SKM-1 (cell line): Measurements from ENCODE around the gene NXPH4.

ENCODE experiments used
- DNase-seq: peaks from one replicate; lab custom pipeline; 2025; ENCODE audit not compliant: unreplicated experiment; lab: John Stamatoyannopoulos, UW

NXPH4 gene

DNA sequence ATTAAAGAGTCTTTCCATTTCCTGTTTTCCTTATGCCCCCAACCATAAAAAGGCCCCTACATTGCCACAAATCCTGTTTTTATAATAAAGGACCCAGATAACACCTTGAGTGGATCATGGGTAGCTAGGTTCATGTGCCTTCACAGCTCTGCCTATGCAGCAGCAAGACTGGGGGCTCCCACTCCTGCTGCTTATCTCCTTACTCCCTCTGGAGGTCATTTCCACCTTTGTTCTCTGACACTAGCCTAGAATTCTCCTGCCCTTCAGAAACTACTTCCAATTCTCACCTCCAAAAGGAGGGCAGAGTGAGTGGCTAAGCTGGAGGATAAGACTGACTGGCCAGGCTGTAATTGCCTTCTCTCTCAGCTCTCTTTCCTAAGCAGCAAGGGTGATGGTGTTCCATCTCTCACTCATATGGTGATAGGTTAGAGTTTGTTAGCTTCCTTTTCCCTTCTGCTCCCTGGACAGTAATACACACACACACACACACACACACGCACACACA, 54.4 kb downstream of the NXPH4 start:
- no peak for DNase-seq

DNA sequence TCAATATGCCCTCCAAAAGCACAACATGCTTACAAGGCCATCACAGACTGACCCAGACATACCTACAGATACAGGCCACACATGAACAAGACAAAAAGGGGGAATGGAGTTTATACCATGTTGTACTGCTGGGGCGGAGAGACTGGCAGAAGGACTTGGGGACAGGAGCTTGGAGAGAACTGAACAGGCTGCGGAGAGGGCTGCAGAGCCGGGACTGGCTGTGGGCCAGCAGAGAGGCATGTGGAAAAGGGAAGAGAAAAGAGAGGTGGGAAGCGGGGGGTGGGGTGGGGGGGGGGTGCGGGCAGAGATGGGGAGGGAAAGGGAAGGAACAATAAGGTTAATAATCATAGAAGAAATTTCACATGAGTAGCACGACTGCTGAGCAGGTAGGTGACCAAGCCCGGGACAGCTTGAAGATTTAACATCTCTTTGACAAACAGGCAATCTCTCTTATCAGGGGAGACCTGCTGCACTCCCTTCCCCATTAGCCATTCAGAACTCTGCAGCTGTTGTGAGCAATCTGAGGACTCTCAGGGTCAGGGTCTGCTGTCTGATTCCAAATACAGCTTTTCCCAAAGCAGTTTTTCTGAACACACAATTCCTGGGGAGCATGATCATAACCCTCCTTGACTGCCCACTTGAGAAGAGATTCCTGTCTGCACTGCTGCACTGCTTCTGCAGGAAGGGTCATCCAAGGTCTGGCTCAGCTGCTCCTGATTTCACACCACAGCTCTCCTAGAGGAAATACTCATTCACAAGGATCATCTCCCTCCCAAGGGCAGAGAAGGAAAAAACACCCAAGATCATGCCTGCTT, 56.0 kb downstream of the NXPH4 start:
- DNase-seq = no peak

DNA sequence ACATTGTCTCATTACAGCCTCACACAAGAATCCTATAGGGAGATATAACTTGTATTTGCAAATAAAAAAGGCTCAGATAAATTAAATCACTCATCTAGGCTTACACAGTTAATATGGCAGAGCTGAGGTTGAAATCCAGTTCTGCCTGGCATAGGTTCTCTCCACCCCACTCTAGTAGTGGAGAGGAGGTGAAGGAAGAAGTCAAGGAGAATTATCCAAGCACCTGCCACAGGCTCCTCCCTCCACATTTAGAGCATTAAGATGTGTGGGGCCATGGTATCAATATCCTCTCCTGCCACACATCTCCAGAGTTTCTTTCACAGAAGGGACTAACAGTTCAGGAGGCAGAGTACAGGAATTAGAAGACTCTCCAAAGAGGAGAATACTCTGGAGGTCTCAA, 56.9 kb downstream of the NXPH4 start:
- no peak for DNase-seq
